Upper lobe of right lung (tissue), 1 donor: Measurements from ENCODE around the gene CDH15. TPM values are rescaled to one million over a fixed set of nuclear protein-coding genes. Genes with fewer than 3 reads are reported as not detected.
A peak's percentile ranks its signal among the peaks of the same experiment; 100 is the strongest.

Experiments
- ATAC-seq: fragments of 200-7000 bp; cut with Tn5 transposase; one replicate; pipeline ENCODE4 v1.9.1; 2020; ENCODE audit warnings: mild to moderate bottlenecking, moderate library complexity
- DNase-seq: peaks from one replicate; pipeline ENCODE4 v3.0.0-alpha.2; 2020
- H3K27ac ChIP-seq: fragments of 200-600 bp; one replicate; pipeline ENCODE4 v1.8.0; 2022
- H3K27me3 ChIP-seq: fragments of 200-600 bp; one replicate; pipeline ENCODE4 v1.8.0; 2022; ENCODE audit warnings: mild to moderate bottlenecking
- H3K36me3 ChIP-seq: fragments of 200-600 bp; one replicate; pipeline ENCODE4 v1.8.0; 2022
- H3K4me1 ChIP-seq: fragments of 200-600 bp; one replicate; pipeline ENCODE4 v1.8.0; 2022
- H3K4me3 ChIP-seq: fragments of 200-600 bp; one replicate; pipeline ENCODE4 v1.8.0; 2022; ENCODE audit warnings: mild to moderate bottlenecking
- H3K9me3 ChIP-seq: fragments of 200-600 bp; one replicate; pipeline ENCODE4 v1.8.0; 2022
- CTCF ChIP-seq: fragments of 200-600 bp; IDR thresholded peaks from one replicate; pipeline ENCODE4 v1.8.0; 2022; ENCODE audit warnings: antibody characterized with exemption
- intact Hi-C: fragments of 100-400 bp; cut with DNase I; formaldehyde crosslinking; loops from one replicate; pipeline ENCODE4 v1.11.0; 2022
- total RNA-seq: library from RNA; stranded (reverse); fragmentation: NEBNext Ultra II Directional; extraction: Animal tissue kit (Norgen Biotek cat#: 25700); gene quantifications from one replicate; pipeline ENCODE4 v1.2.1, GENCODE V29; 2021
- donor health status: DM: no; HTN: yes; CAD: no; lungs with severe emphysema.

CDH15 gene
- total RNA-seq, 1 donor from 2014 or later = 0.43 TPM

- Histone ChIP-seq H3K36me3 (no peaks in the 10 kb centered on the region), H3K4me3 (no peak overlapping the region), H3K4me1 (peaks cover 11% of the 10 kb centered on the region), H3K9me3 (no peaks in the 10 kb centered on the region), H3K27ac (peak overlapping the region; percentile 78), H3K27me3 (no peaks in the 10 kb centered on the region)
- ATAC-seq = peak; percentile 48
- no peak for TF ChIP-seq CTCF
- intact Hi-C loops = no loop called here
- peak; percentile 91 for DNase-seq
Observed at GRCh38 chr16:89244754-89245153, 73.2 kb downstream of the CDH15 start.

Other genes starting within 250 kb of the CDH15 start
- 19.0 TPM for gene CBFA2T3, start 194.5 kb upstream of the CDH15 start, total RNA-seq
- 32.0 TPM for gene ACSF3, start 77.9 kb upstream of the CDH15 start, total RNA-seq
- gene SLC22A31, start 28.8 kb downstream of the CDH15 start, total RNA-seq = 136 TPM
- 10.3 TPM for gene ZNF778, start 46.0 kb downstream of the CDH15 start, total RNA-seq